ENCODE measurements around the gene MTA2. TPM values are rescaled to one million over a fixed set of nuclear protein-coding genes. Genes with fewer than 3 reads are reported as not detected.
"Not testable (repeated sequence)": the region's sequence is repeated elsewhere in the genome, so short reads cannot be mapped to it uniquely, and the experiment has no call there.

The MTA2 gene
- polyA plus RNA-seq, 2 donors: 76.2 to 90.4 TPM

GRCh38 chr11:62573006-62573591 is 28.6 kb downstream of the MTA2 start:
- peak overlapping the region; percentile 82 to 87 for H3K27ac ChIP-seq (ENCODE audit: low read depth in 2 of 2, low read length in 1 of 2)
- WGBS, 2 donors: 1% methylated on average over 33 of the region's 33 CpGs
- peak overlapping the region; percentile 77 to 96 for H3K4me3 ChIP-seq (ENCODE audit: low read depth in 1 of 2, low read length in 2 of 2)
- H3K4me1 ChIP-seq (ENCODE audit: control insufficient read depth in 2 of 2, insufficient read depth in 2 of 2, low read length in 1 of 2): peaks cover 0 to 8% of the 10 kb centered on the region in 2 donors
- H3K9me3 ChIP-seq (ENCODE audit: control insufficient read depth in 2 of 2, insufficient read depth in 1 of 2, low read depth in 1 of 2, low read length in 1 of 2): no peaks in the 10 kb centered on the region
- peaks cover 0 to 21% of the 10 kb centered on the region in 2 donors for H3K36me3 ChIP-seq (ENCODE audit: control insufficient read depth in 2 of 2, insufficient read depth in 2 of 2, low read length in 1 of 2)
- H3K27me3 ChIP-seq (ENCODE audit: control insufficient read depth in 1 of 2, insufficient read depth in 2 of 2, low read length in 2 of 2): no peaks in the 10 kb centered on the region

GRCh38 chr11:62572431-62572830 is 29.2 kb downstream of the MTA2 start:
- Histone ChIP-seq H3K9me3 (ENCODE audit: control insufficient read depth in 2 of 2, insufficient read depth in 1 of 2, low read depth in 1 of 2, low read length in 1 of 2) (no peaks in the 10 kb centered on the region), H3K27ac (ENCODE audit: low read depth in 2 of 2, low read length in 1 of 2) (peak overlapping the region in 1 of 2 donors; percentile 40), H3K4me3 (ENCODE audit: low read depth in 1 of 2, low read length in 2 of 2) (peak overlapping the region; percentile 2 to 96), H3K27me3 (ENCODE audit: control insufficient read depth in 1 of 2, insufficient read depth in 2 of 2, low read length in 2 of 2) (no peaks in the 10 kb centered on the region), H3K4me1 (ENCODE audit: control insufficient read depth in 2 of 2, insufficient read depth in 2 of 2, low read length in 1 of 2) (peaks cover 0 to 8% of the 10 kb centered on the region in 2 donors), H3K36me3 (ENCODE audit: control insufficient read depth in 2 of 2, insufficient read depth in 2 of 2, low read length in 1 of 2) (peaks cover 0 to 21% of the 10 kb centered on the region in 2 donors)
- 65 to 71% methylated on average over 12 of the region's 12 CpGs for WGBS, 2 donors

DNA sequence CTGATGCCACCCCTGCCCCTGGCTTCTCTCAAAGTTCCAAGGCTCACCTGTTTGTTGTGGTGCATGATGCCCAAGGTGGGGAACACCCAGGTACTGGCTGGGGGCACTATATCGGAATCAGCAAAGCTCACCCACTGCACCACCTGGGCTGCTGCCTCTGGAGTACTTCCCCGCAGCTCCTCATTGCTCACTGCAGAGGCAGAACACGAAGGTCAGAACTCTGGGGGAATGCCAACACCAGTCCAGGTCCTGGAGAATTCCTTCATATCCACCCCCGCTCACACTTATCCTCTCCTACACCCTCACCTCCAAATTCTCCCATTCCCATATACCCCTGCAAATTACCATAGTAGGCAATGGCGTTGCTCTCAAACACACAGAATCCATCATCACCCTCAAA is 30.2 kb downstream of the MTA2 start:
- 92 to 93% methylated on average over 5 of the region's 5 CpGs for WGBS, 2 donors
- H3K4me1 ChIP-seq (ENCODE audit: control insufficient read depth in 2 of 2, insufficient read depth in 2 of 2, low read length in 1 of 2); H3K27me3 ChIP-seq (ENCODE audit: control insufficient read depth in 1 of 2, insufficient read depth in 2 of 2, low read length in 2 of 2); H3K4me3 ChIP-seq (ENCODE audit: low read depth in 1 of 2, low read length in 2 of 2); H3K9me3 ChIP-seq (ENCODE audit: control insufficient read depth in 2 of 2, insufficient read depth in 1 of 2, low read depth in 1 of 2, low read length in 1 of 2): not testable (repeated sequence)
- peaks cover 0 to 24% of the 10 kb centered on the region in 2 donors for H3K36me3 ChIP-seq (ENCODE audit: control insufficient read depth in 2 of 2, insufficient read depth in 2 of 2, low read length in 1 of 2)
- peak overlapping the region in 1 of 2 donors; percentile 35 for H3K27ac ChIP-seq (ENCODE audit: low read depth in 2 of 2, low read length in 1 of 2)

GRCh38 chr11:62570903-62571302 is 30.8 kb downstream of the MTA2 start:
- H3K27ac ChIP-seq (ENCODE audit: low read depth in 2 of 2, low read length in 1 of 2); H3K4me1 ChIP-seq (ENCODE audit: control insufficient read depth in 2 of 2, insufficient read depth in 2 of 2, low read length in 1 of 2); H3K27me3 ChIP-seq (ENCODE audit: control insufficient read depth in 1 of 2, insufficient read depth in 2 of 2, low read length in 2 of 2); H3K9me3 ChIP-seq (ENCODE audit: control insufficient read depth in 2 of 2, insufficient read depth in 1 of 2, low read depth in 1 of 2, low read length in 1 of 2); H3K4me3 ChIP-seq (ENCODE audit: low read depth in 1 of 2, low read length in 2 of 2): not testable (repeated sequence)
- whole genome bisulfite sequencing, 2 donors: 91 to 92% methylated on average over 5 of the region's 5 CpGs
- H3K36me3 ChIP-seq (ENCODE audit: control insufficient read depth in 2 of 2, insufficient read depth in 2 of 2, low read length in 1 of 2): peaks cover 3 to 26% of the 10 kb centered on the region in 2 donors

DNA sequence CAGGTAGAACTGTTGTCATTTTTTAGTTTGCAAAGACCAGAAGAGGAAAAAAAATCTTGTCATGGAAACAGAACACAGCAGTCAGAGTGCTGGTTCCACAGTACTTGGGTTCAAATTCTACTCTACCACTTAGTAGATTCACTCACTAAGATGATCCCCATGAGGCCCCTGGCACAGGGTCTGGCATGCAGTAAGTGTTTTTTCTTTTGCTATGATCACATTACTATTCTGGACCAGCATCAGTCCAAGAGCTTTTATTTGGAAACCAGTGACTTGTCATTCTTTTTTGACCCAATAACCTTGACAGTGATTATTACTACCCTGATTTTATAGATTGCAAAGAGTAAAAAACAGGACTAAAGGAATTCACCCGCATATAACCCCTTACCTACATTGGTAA is 32.1 kb downstream of the MTA2 start:
- Histone ChIP-seq H3K27ac (ENCODE audit: low read depth in 2 of 2, low read length in 1 of 2) (no peak overlapping the region), H3K4me1 (ENCODE audit: control insufficient read depth in 2 of 2, insufficient read depth in 2 of 2, low read length in 1 of 2) (no peaks in the 10 kb centered on the region), H3K36me3 (ENCODE audit: control insufficient read depth in 2 of 2, insufficient read depth in 2 of 2, low read length in 1 of 2) (peaks cover 3 to 30% of the 10 kb centered on the region in 2 donors), H3K27me3 (ENCODE audit: control insufficient read depth in 1 of 2, insufficient read depth in 2 of 2, low read length in 2 of 2) (no peaks in the 10 kb centered on the region), H3K9me3 (ENCODE audit: control insufficient read depth in 2 of 2, insufficient read depth in 1 of 2, low read depth in 1 of 2, low read length in 1 of 2) (no peaks in the 10 kb centered on the region), H3K4me3 (ENCODE audit: low read depth in 1 of 2, low read length in 2 of 2) (no peak overlapping the region)
- 75 to 85% methylated on average over 1 of the region's 1 CpG for WGBS, 2 donors

DNA sequence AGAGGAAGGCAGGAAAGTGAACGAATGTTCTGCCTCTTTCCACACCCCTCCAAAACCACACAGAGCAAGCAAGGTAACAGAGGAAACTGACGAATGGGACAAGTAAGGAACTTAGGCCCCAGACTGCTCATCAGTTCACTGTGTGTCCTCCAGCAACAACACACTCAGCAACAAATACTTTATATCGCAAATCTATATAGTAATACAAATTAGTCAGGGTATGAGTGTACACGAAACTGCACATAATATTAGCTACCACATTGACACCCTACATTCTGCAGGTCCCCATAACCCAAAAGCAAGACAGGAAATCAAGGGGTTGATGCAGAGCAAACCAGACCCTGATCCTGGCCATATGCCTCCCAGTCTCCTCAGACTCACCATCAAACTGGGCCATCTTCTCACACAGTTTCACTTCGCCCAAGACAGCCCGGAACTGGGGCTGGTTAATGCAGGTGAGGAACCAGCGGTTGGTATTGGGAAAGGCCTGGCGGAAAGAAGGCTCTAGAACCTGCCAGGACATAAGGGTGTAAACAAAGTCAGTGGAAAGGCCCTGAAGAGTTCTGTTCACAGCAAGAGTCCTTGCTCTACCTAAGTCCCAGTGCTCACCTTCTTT is 34.5 kb downstream of the MTA2 start:
- no peak overlapping the region for H3K27ac ChIP-seq (ENCODE audit: low read depth in 2 of 2, low read length in 1 of 2)
- no peaks in the 10 kb centered on the region for H3K9me3 ChIP-seq (ENCODE audit: control insufficient read depth in 2 of 2, insufficient read depth in 1 of 2, low read depth in 1 of 2, low read length in 1 of 2)
- H3K4me3 ChIP-seq (ENCODE audit: low read depth in 1 of 2, low read length in 2 of 2): no peak overlapping the region
- H3K36me3 ChIP-seq (ENCODE audit: control insufficient read depth in 2 of 2, insufficient read depth in 2 of 2, low read length in 1 of 2): peaks cover 3 to 31% of the 10 kb centered on the region in 2 donors
- H3K27me3 ChIP-seq (ENCODE audit: control insufficient read depth in 1 of 2, insufficient read depth in 2 of 2, low read length in 2 of 2): no peaks in the 10 kb centered on the region
- H3K4me1 ChIP-seq (ENCODE audit: control insufficient read depth in 2 of 2, insufficient read depth in 2 of 2, low read length in 1 of 2): no peaks in the 10 kb centered on the region
- 78 to 79% methylated on average over 8 of the region's 8 CpGs for WGBS, 2 donors

DNA sequence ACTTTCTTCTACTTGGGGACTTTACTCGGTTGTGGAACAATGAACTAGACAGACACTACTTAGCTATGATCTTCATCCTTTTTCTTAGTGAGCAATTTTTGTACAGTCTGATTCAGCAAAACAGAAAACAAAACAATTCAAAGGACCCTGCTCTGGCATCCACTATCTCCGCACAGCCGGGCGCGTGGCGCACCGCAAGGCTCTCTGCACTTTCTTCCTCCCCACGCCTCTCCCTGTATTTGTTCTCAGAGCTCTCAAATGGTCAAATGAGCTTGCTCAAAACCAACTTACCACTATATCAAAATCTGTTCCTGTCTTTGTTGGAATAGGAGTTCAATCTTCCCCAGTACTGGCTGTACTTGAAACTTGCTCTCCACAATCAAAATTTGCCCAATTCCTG is 35.4 kb downstream of the MTA2 start:
- Histone ChIP-seq H3K27me3 (ENCODE audit: control insufficient read depth in 1 of 2, insufficient read depth in 2 of 2, low read length in 2 of 2) (no peaks in the 10 kb centered on the region), H3K4me3 (ENCODE audit: low read depth in 1 of 2, low read length in 2 of 2) (no peak overlapping the region), H3K27ac (ENCODE audit: low read depth in 2 of 2, low read length in 1 of 2) (no peak overlapping the region), H3K4me1 (ENCODE audit: control insufficient read depth in 2 of 2, insufficient read depth in 2 of 2, low read length in 1 of 2) (no peaks in the 10 kb centered on the region), H3K36me3 (ENCODE audit: control insufficient read depth in 2 of 2, insufficient read depth in 2 of 2, low read length in 1 of 2) (peaks cover 3 to 28% of the 10 kb centered on the region in 2 donors), H3K9me3 (ENCODE audit: control insufficient read depth in 2 of 2, insufficient read depth in 1 of 2, low read depth in 1 of 2, low read length in 1 of 2) (no peaks in the 10 kb centered on the region)
- 88 to 91% methylated on average over 8 of the region's 8 CpGs for WGBS, 2 donors

- no peak overlapping the region for H3K4me3 ChIP-seq (ENCODE audit: low read depth in 1 of 2, low read length in 2 of 2)
- H3K27ac ChIP-seq (ENCODE audit: low read depth in 2 of 2, low read length in 1 of 2): no peak overlapping the region
- 66 to 69% methylated on average over 5 of the region's 5 CpGs for WGBS, 2 donors
- peaks cover 3 to 18% of the 10 kb centered on the region in 2 donors for H3K36me3 ChIP-seq (ENCODE audit: control insufficient read depth in 2 of 2, insufficient read depth in 2 of 2, low read length in 1 of 2)
- no peaks in the 10 kb centered on the region for H3K9me3 ChIP-seq (ENCODE audit: control insufficient read depth in 2 of 2, insufficient read depth in 1 of 2, low read depth in 1 of 2, low read length in 1 of 2)
- no peaks in the 10 kb centered on the region for H3K27me3 ChIP-seq (ENCODE audit: control insufficient read depth in 1 of 2, insufficient read depth in 2 of 2, low read length in 2 of 2)
- H3K4me1 ChIP-seq (ENCODE audit: control insufficient read depth in 2 of 2, insufficient read depth in 2 of 2, low read length in 1 of 2): no peaks in the 10 kb centered on the region
Observed at GRCh38 chr11:62565100-62565802, 36.4 kb downstream of the MTA2 start.

DNA sequence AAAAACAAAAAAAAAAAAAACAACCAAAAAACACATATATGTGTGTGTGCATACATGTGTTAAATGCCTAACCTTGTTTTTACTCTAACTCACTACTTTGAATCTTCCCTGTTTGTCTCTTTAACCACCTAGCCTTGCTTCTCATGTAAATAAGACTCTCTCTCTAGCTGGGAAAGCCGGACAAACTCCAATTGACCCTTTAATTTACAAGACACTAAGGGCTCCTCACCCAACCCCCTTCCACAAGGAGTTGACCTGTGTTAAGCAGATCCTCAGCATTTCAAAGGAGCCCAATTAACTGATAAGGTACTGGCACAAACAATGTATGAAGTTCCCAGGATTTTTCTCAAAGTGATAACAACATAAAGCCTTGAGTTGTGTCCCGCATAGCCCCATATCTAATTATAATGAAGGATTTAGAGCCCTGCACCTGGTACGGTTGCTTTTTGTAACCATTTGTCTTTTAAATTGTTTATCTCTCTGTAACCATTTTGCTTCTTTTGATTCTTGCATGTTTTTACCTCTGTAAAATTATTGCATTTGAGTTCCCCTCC is 39.9 kb downstream of the MTA2 start:
- Histone ChIP-seq H3K36me3 (ENCODE audit: control insufficient read depth in 2 of 2, insufficient read depth in 2 of 2, low read length in 1 of 2) (peaks cover 7 to 19% of the 10 kb centered on the region in 2 donors), H3K27ac (ENCODE audit: low read depth in 2 of 2, low read length in 1 of 2) (peak overlapping the region; percentile 22 to 68)
- H3K9me3 ChIP-seq (ENCODE audit: control insufficient read depth in 2 of 2, insufficient read depth in 1 of 2, low read depth in 1 of 2, low read length in 1 of 2); H3K4me3 ChIP-seq (ENCODE audit: low read depth in 1 of 2, low read length in 2 of 2); H3K27me3 ChIP-seq (ENCODE audit: control insufficient read depth in 1 of 2, insufficient read depth in 2 of 2, low read length in 2 of 2); H3K4me1 ChIP-seq (ENCODE audit: control insufficient read depth in 2 of 2, insufficient read depth in 2 of 2, low read length in 1 of 2): not testable (repeated sequence)
- 61 to 68% methylated on average over 3 of the region's 3 CpGs for WGBS, 2 donors

All from esophagus (tissue), 2 donors.